Muscle layer of duodenum (tissue), 2 donors: Measurements from ENCODE around the gene CEACAM21.

Experiments
- H3K27ac ChIP-seq: one replicate; pipeline ENCODE4 v1.7.0; 2013; ENCODE audit warnings: mild to moderate bottlenecking, low read length
- H3K27me3 ChIP-seq: one replicate; pipeline ENCODE4 v1.7.0; 2013; ENCODE audit warnings: low read depth, mild to moderate bottlenecking, control low read depth, low read length
- H3K36me3 ChIP-seq, 2 donors: one replicate each; pipeline ENCODE4 v1.7.0; 2013; ENCODE audit warnings: low read length in 2 of 2, control low read depth in 1 of 2, mild to moderate bottlenecking in 1 of 2; ENCODE audit not compliant: insufficient read depth in 2 of 2, control insufficient read depth in 1 of 2
- H3K4me1 ChIP-seq, 2 donors: one replicate each; pipeline ENCODE4 v1.7.0; 2013; ENCODE audit warnings: low read length in 2 of 2, mild to moderate bottlenecking in 2 of 2, control low read depth in 1 of 2, moderate library complexity in 1 of 2; ENCODE audit not compliant: insufficient read depth in 2 of 2, control insufficient read depth in 1 of 2
- H3K4me3 ChIP-seq, 2 donors: one replicate each; pipeline ENCODE4 v1.7.0; 2013; ENCODE audit warnings: low read length in 2 of 2, low read depth in 1 of 2, mild to moderate bottlenecking in 1 of 2
- H3K9me3 ChIP-seq, 2 donors: one replicate each; pipeline ENCODE4 v1.7.0; 2013; ENCODE audit warnings: low read length in 2 of 2, control low read depth in 1 of 2, mild to moderate bottlenecking in 1 of 2; ENCODE audit not compliant: control insufficient read depth in 1 of 2
- donor health status: healthy.

CEACAM21 gene

GRCh38 chr19:41606215-41606837 is 30.4 kb downstream of the CEACAM21 start:
- no peaks in the 10 kb centered on the region for H3K36me3 ChIP-seq
- H3K27ac ChIP-seq: no peak overlapping the region
- H3K4me3 ChIP-seq: no peak overlapping the region
- H3K4me1 ChIP-seq: no peaks in the 10 kb centered on the region
- no peaks in the 10 kb centered on the region for H3K9me3 ChIP-seq
- H3K27me3 ChIP-seq: peaks cover 4% of the 10 kb centered on the region

GRCh38 chr19:41607668-41608067 is 31.7 kb downstream of the CEACAM21 start:
- Histone ChIP-seq H3K27ac (no peak overlapping the region), H3K36me3 (no peaks in the 10 kb centered on the region), H3K9me3 (no peaks in the 10 kb centered on the region), H3K4me3 (no peak overlapping the region), H3K27me3 (peaks cover 4% of the 10 kb centered on the region), H3K4me1 (no peaks in the 10 kb centered on the region)

DNA sequence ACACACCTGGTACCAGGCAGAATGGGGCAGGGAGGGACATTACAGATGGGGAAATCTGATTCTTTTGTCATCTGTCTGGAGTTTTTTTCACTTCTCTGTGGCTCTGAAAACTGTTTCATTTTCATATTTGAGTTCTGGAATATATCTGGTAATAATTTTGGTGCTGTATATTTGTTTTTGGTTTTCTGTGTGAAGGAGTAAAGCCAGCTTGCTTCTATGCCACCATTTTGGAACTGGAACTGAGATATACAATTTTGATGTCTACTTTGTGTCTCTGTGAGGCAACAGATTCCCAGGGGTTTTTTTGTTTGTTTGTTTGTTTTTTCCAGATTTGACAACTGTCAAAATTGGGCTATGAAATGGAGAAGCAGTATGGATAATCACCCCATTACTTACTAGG is 34.8 kb downstream of the CEACAM21 start:
- H3K27ac ChIP-seq: no peak overlapping the region
- H3K4me1 ChIP-seq: no peaks in the 10 kb centered on the region
- H3K27me3 ChIP-seq: no peaks in the 10 kb centered on the region
- H3K4me3 ChIP-seq: no peak overlapping the region
- no peaks in the 10 kb centered on the region for H3K9me3 ChIP-seq
- no peaks in the 10 kb centered on the region for H3K36me3 ChIP-seq

- H3K9me3 ChIP-seq: no peaks in the 10 kb centered on the region
Measured at GRCh38 chr19:41612483-41612882, 36.5 kb downstream of the CEACAM21 start.

GRCh38 chr19:41615207-41615606 is 39.2 kb downstream of the CEACAM21 start:
- Histone ChIP-seq H3K9me3 (no peaks in the 10 kb centered on the region), H3K27ac (no peak overlapping the region), H3K4me3 (no peak overlapping the region), H3K4me1 (no peaks in the 10 kb centered on the region), H3K36me3 (no peaks in the 10 kb centered on the region), H3K27me3 (no peaks in the 10 kb centered on the region)

More at GRCh38 chr19:41612483-41612882, 36.5 kb downstream of the CEACAM21 start:
- no peak overlapping the region for H3K27ac ChIP-seq
- H3K27me3 ChIP-seq: no peaks in the 10 kb centered on the region
- no peaks in the 10 kb centered on the region for H3K36me3 ChIP-seq
- no peak overlapping the region for H3K4me3 ChIP-seq
- no peaks in the 10 kb centered on the region for H3K4me1 ChIP-seq

- Histone ChIP-seq H3K4me1 (no peaks in the 10 kb centered on the region), H3K27me3 (no peaks in the 10 kb centered on the region), H3K4me3 (no peak overlapping the region), H3K9me3 (no peaks in the 10 kb centered on the region), H3K27ac (no peak overlapping the region), H3K36me3 (no peaks in the 10 kb centered on the region)
Measured at GRCh38 chr19:41616792-41617621, 41.0 kb downstream of the CEACAM21 start.

GRCh38 chr19:41617941-41618730 is 42.2 kb downstream of the CEACAM21 start:
- no peaks in the 10 kb centered on the region for H3K27me3 ChIP-seq
- H3K36me3 ChIP-seq: no peaks in the 10 kb centered on the region
- no peaks in the 10 kb centered on the region for H3K9me3 ChIP-seq
- H3K27ac ChIP-seq: no peak overlapping the region
- H3K4me3 ChIP-seq: no peak overlapping the region
- no peaks in the 10 kb centered on the region for H3K4me1 ChIP-seq

DNA sequence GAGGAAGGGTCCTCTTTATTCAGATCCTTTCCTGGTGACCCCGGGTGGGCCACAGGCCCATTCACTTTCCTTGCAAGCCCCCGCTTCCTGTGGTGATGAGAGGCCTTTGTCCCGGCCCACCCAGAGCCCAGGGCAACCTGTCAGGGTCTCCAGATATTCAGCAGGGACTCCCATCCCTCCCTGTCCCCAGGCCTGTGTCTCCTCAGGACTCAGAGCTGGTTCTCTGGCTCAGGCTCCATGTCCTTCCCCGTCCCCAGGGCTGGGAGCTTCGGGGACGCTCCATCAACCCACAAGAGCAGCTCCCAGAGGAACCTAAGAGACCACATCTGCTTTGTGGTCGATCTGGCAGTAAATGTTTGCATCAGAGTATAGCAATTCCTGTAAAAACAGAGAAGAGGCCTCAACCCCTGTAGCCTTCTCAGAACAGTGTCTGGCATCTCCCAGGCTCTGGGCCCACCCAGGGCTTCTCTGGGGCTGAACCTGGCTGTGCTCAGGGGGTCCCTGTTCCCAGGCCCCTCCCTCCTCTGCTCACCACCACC is 43.1 kb downstream of the CEACAM21 start:
- no peaks in the 10 kb centered on the region for H3K27me3 ChIP-seq

DNA sequence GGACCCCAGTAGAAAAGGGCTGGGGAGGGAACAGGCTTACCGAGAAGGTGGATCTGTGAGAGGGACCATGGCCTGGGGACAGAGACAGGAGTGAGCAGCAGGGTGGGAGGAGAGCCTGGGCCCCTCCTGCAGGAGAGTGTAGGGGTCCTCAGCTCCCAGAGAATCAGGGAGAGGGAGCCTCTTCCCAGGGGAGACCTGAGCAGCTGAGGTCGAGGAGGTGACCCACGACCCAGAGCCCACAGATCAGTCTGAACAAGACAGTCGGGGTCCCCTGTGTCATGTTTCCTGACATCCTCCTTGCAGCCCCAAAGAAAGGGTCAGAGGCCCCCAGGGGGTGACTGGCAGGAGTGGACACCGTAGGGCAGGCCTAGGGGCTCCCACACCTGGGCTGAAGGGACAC is 44.2 kb downstream of the CEACAM21 start:
- no peaks in the 10 kb centered on the region for H3K36me3 ChIP-seq
- no peak overlapping the region for H3K4me3 ChIP-seq
- no peaks in the 10 kb centered on the region for H3K9me3 ChIP-seq
- no peaks in the 10 kb centered on the region for H3K27me3 ChIP-seq
- H3K4me1 ChIP-seq: no peaks in the 10 kb centered on the region
- H3K27ac ChIP-seq: no peak overlapping the region

More for the DNA sequence above, 43.1 kb downstream of the CEACAM21 start:
- Histone ChIP-seq H3K4me3 (no peak overlapping the region), H3K36me3 (no peaks in the 10 kb centered on the region), H3K4me1 (no peaks in the 10 kb centered on the region), H3K27ac (no peak overlapping the region), H3K9me3 (no peaks in the 10 kb centered on the region)

- Histone ChIP-seq H3K27ac (no peak overlapping the region), H3K27me3 (no peaks in the 10 kb centered on the region), H3K9me3 (no peaks in the 10 kb centered on the region), H3K4me3 (no peak overlapping the region), H3K36me3 (no peaks in the 10 kb centered on the region), H3K4me1 (no peaks in the 10 kb centered on the region)
Measured at GRCh38 chr19:41621226-41621625, 45.3 kb downstream of the CEACAM21 start.

DNA sequence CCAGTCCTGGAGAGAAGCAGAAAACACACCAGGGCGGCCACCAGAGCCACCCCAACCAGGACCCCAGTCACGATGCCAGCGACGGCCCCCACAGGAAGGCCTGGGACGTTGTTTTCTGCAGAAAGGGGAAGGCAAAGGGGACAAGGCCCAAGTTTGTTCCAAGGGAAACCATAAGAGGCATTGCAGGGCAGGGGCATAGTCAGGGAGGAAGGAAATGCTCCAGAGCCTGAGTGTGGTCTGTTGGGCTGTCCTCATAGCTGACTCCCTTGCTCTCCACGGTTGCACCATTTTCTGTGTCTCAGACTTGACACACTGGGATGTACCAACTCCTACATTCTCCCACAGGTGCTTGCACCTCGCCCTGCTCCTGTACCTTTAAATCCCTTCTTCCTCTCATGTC is 45.7 kb downstream of the CEACAM21 start:
- Histone ChIP-seq H3K4me3 (no peak overlapping the region), H3K27me3 (no peaks in the 10 kb centered on the region), H3K4me1 (no peaks in the 10 kb centered on the region), H3K36me3 (no peaks in the 10 kb centered on the region), H3K9me3 (no peaks in the 10 kb centered on the region), H3K27ac (no peak overlapping the region)
